Measurements from ENCODE around the gene CAMKK1.

GRCh38 chr17:3910420-3911270 lies 17.8 kb upstream of the CAMKK1 start:
- TF ChIP-seq, protein P1, sequence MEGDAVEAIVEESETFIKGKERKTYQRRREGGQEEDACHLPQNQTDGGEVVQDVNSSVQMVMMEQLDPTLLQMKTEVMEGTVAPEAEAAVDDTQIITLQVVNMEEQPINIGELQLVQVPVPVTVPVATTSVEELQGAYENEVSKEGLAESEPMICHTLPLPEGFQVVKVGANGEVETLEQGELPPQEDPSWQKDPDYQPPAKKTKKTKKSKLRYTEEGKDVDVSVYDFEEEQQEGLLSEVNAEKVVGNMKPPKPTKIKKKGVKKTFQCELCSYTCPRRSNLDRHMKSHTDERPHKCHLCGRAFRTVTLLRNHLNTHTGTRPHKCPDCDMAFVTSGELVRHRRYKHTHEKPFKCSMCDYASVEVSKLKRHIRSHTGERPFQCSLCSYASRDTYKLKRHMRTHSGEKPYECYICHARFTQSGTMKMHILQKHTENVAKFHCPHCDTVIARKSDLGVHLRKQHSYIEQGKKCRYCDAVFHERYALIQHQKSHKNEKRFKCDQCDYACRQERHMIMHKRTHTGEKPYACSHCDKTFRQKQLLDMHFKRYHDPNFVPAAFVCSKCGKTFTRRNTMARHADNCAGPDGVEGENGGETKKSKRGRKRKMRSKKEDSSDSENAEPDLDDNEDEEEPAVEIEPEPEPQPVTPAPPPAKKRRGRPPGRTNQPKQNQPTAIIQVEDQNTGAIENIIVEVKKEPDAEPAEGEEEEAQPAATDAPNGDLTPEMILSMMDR (conservative IDR thresholded peaks at IDR 0.05 in 1 of 2, IDR thresholded peaks at IDR 0.05 in 1 of 2; ENCODE audit: extremely low read depth in 1 of 2, insufficient read depth in 1 of 2, low read depth in 1 of 2, low read length in 2 of 2): no peak
- no peak for TF ChIP-seq EZH2 (IDR thresholded peaks at IDR 0.05; ENCODE audit: borderline replicate concordance, low read length)
